Measurements from ENCODE around the gene EPHB3. TPM values are rescaled to one million over a fixed set of nuclear protein-coding genes. Genes with fewer than 3 reads are reported as not detected.

Gene EPHB3
- total RNA-seq, 2 experiments from 2014 or later, result 0.12 to 0.22 TPM

DNA sequence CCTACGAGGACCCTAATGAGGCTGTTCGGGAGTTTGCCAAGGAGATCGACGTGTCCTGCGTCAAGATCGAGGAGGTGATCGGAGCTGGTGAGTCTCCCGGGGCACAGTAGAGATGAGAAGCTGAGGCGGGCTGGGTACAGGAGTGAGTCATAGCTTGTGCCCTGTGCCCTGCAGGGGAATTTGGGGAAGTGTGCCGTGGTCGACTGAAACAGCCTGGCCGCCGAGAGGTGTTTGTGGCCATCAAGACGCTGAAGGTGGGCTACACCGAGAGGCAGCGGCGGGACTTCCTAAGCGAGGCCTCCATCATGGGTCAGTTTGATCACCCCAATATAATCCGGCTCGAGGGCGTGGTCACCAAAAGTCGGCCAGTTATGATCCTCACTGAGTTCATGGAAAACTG lies 17.9 kb downstream of the EPHB3 start:
- ChIA-PET POLR2A (no interaction called here), CTCF (interaction anchor here (0.7 to 1.6 kb wide), 3 partner anchors 18 to 57 kb away, joined by 3 to 8 read pairs (median 3); partner anchors contain the start of gene EPHB3)
- Mint-ChIP-seq H3K4me3 (no peak overlapping the region), H3K9me3 (no peaks in the 10 kb centered on the region), H3K27ac (no peak overlapping the region), H3K36me3 (ENCODE audit: low read depth) (no peaks in the 10 kb centered on the region), H3K4me1 (peaks cover 5% of the 10 kb centered on the region), H3K27me3 (peaks cover 20% of the 10 kb centered on the region)
- no peak for DNase-seq

DNA sequence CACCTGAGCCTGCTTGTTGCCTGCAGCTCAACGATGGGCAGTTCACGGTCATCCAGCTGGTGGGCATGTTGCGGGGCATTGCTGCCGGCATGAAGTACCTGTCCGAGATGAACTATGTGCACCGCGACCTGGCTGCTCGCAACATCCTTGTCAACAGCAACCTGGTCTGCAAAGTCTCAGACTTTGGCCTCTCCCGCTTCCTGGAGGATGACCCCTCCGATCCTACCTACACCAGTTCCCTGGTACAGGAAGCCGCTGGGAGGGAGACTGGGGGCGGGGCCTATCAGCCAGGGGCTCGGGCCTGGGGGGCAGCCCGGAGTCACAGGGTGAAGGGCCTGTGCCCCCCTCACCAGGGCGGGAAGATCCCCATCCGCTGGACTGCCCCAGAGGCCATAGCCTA lies 18.8 kb downstream of the EPHB3 start:
- POLR2A ChIA-PET, result no interaction called here
- no peaks in the 10 kb centered on the region for H3K36me3 Mint-ChIP-seq (ENCODE audit: low read depth)
- CTCF ChIA-PET, result interaction anchor here (0.6 to 0.7 kb wide), 2 partner anchors 56 to 110 kb away, joined by 3 read pairs; no protein-coding TSS in a partner anchor
- H3K27me3 Mint-ChIP-seq, result peaks cover 28% of the 10 kb centered on the region
- no peaks in the 10 kb centered on the region for H3K9me3 Mint-ChIP-seq
- peaks cover 5% of the 10 kb centered on the region for H3K4me1 Mint-ChIP-seq
- DNase-seq, result no peak
- H3K4me3 Mint-ChIP-seq, result no peak overlapping the region
- H3K27ac Mint-ChIP-seq, result no peak overlapping the region

DNA sequence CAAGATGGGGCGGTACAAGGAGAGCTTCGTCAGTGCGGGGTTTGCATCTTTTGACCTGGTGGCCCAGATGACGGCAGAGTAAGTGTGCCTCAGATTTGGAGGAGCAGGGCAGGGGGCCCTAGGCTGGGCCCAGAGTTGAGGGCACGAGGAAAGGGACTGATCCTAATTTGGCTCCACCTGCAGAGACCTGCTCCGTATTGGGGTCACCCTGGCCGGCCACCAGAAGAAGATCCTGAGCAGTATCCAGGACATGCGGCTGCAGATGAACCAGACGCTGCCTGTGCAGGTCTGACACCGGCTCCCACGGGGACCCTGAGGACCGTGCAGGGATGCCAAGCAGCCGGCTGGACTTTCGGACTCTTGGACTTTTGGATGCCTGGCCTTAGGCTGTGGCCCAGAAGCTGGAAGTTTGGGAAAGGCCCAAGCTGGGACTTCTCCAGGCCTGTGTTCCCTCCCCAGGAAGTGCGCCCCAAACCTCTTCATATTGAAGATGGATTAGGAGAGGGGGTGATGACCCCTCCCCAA lies 19.8 kb downstream of the EPHB3 start:
- Mint-ChIP-seq H3K4me1 (peaks cover 5% of the 10 kb centered on the region), H3K9me3 (no peaks in the 10 kb centered on the region), H3K4me3 (no peak overlapping the region), H3K36me3 (ENCODE audit: low read depth) (no peaks in the 10 kb centered on the region), H3K27ac (no peak overlapping the region), H3K27me3 (peaks cover 29% of the 10 kb centered on the region)
- CTCF ChIA-PET, result interaction anchor here (0.6 kb wide), 1 partner anchor 111 kb away, joined by 3 read pairs; no protein-coding TSS in a partner anchor
- DNase-seq, result no peak
- POLR2A ChIA-PET, result no interaction called here

DNA sequence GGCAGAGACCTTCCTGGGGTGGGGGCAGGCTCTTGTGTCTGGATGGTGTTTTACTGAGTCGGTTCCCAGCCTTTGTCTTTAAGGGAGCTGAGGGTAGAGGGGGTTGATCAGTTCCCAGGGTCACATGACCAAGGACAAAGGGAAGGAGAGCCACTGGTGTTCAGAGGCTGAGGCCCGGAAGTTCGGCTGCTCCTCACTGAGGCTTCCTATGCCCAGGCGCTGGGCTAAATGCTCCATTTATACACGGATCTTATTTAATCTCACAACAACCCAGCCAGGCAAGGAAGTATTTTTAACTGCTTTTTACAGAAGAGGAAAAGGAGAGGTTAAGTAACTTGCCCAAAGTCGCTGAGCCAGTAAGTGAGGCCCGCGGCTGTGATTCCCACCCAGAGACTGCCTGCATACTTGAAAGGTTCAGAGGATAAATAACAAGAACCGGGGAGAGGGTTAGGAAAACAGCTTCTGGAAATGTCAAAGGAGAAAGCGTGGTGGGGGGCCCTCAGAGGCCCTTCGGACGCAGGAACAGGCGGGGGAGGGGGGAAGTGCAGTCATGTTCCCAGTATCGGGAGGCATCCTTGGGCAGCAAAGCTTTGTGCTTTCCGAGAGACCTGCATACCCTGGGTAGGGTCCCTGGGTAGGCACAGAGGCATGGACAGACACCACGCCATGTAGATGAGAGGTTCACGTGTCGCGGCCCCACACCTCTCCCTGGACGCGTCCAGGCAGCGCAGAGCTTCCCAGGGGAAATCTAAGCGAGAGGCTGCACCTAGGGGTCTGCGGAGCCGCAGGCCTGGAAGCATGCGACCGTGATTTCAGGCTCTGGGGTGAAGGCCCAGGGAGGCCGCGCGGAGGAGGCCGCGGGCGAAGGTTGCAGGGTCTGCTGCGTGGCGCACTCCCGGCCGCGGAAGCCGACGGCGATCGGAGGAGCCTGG lies 21.3 kb downstream of the EPHB3 start:
- H3K36me3 Mint-ChIP-seq (ENCODE audit: low read depth), result no peaks in the 10 kb centered on the region
- no peak overlapping the region for H3K27ac Mint-ChIP-seq
- POLR2A ChIA-PET, result no interaction called here
- H3K9me3 Mint-ChIP-seq, result no peaks in the 10 kb centered on the region
- H3K4me3 Mint-ChIP-seq, result no peak overlapping the region
- H3K27me3 Mint-ChIP-seq, result peaks cover 30% of the 10 kb centered on the region
- DNase-seq, result no peak
- peaks cover 5% of the 10 kb centered on the region for H3K4me1 Mint-ChIP-seq
- CTCF ChIA-PET, result no interaction called here

DNA sequence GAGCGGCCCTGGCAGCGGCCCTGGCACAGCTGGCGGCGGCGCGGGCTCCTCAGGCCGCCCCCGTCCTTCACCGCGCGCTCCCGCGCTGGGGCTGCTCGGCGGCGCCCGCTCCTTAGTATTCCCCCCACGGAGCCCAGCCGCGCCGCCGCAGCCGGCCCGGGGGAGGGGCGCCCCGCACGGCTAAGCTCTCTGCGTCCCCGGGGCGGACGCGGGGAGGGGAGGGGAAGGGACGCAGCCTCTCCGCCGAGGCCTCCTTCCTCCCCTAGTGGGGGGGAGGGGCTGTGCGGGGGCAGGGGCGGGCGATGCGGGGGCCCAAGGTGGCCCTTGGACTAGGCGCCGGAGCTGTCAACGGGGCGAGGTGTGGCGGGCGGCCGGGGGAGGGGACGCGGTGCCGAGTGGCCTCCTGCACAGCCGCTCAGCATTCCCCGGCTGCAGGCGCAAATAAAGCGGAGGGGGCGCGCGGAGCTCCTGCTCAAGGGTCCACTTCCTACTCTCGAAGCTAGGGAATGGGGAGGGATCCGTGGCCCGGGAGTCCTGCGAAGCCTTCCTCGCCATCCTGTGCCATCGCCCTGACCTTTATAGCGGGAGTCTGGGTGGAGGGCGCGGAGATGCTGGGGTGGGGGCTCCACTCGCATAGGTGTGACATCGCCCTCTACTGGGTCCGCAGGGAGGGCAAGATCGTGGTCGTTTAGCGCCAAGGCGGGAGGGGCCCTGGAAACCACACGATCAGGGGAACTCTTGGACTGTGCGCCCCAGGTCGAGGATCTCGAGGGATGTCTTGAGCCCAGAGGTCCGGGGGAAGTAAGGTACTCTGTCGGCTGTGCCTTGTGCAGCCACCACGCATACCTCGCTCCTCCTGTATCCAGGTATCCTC lies 22.2 kb downstream of the EPHB3 start:
- Mint-ChIP-seq H3K27ac (no peak overlapping the region), H3K27me3 (peaks cover 30% of the 10 kb centered on the region), H3K4me3 (no peak overlapping the region), H3K36me3 (ENCODE audit: low read depth) (no peaks in the 10 kb centered on the region), H3K4me1 (peaks cover 5% of the 10 kb centered on the region), H3K9me3 (no peaks in the 10 kb centered on the region)
- no peak for DNase-seq
- POLR2A ChIA-PET, result no interaction called here
- CTCF ChIA-PET, result no interaction called here

DNA sequence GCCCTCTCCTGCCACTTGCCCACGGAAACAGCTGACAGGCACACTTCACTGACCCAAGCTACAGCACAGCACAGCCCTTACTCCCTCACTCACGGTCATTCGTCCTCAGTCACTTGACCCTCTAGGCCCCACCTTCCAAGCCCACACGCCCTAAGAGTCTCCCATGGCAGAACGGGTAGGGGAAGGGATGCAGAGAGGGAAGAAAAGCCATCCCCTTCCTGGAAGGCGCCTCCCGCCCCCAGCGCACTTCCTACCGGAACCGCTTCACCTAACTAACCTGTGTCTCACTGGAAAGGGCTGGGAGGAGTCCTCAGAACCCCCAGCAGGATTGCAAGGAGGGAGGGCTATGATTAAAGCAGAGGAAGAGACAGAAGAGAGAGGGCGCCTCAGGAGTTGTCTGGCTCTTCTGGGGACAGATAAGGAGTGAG lies 22.9 kb downstream of the EPHB3 start:
- H3K36me3 Mint-ChIP-seq (ENCODE audit: low read depth), result no peaks in the 10 kb centered on the region
- ChIA-PET POLR2A (no interaction called here), CTCF (no interaction called here)
- peaks cover 30% of the 10 kb centered on the region for H3K27me3 Mint-ChIP-seq
- no peak overlapping the region for H3K27ac Mint-ChIP-seq
- H3K9me3 Mint-ChIP-seq, result no peaks in the 10 kb centered on the region
- H3K4me1 Mint-ChIP-seq, result peaks cover 5% of the 10 kb centered on the region
- DNase-seq, result no peak
- no peak overlapping the region for H3K4me3 Mint-ChIP-seq

DNA sequence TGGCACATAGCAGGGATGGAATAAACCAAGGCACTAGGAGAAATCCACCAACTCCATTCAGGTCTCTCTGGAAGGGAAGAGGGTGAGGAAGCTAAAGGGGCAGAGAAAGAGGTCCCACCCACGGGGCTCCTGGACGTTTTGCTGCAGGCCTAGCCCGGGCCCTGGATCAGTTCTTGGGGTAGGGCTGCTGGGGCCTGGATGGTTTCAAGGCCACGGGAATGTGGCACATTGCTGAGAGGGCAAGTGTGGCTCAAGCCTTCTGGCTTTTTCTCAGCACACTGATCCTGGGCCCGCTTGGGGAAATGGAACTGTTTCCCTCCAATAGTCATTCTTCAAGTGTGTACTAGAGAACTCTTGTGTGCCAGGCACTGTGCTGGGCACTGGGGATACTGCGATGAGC lies 24.0 kb downstream of the EPHB3 start:
- Mint-ChIP-seq H3K9me3 (no peaks in the 10 kb centered on the region), H3K27ac (no peak overlapping the region), H3K4me1 (peaks cover 5% of the 10 kb centered on the region), H3K4me3 (no peak overlapping the region), H3K27me3 (peaks cover 30% of the 10 kb centered on the region), H3K36me3 (ENCODE audit: low read depth) (no peaks in the 10 kb centered on the region)
- POLR2A ChIA-PET, result no interaction called here
- no peak for DNase-seq
- CTCF ChIA-PET, result interaction anchor here (0.7 to 0.8 kb wide), 2 partner anchors 8 to 67 kb away, joined by 4 to 7 read pairs; no protein-coding TSS in a partner anchor

DNA sequence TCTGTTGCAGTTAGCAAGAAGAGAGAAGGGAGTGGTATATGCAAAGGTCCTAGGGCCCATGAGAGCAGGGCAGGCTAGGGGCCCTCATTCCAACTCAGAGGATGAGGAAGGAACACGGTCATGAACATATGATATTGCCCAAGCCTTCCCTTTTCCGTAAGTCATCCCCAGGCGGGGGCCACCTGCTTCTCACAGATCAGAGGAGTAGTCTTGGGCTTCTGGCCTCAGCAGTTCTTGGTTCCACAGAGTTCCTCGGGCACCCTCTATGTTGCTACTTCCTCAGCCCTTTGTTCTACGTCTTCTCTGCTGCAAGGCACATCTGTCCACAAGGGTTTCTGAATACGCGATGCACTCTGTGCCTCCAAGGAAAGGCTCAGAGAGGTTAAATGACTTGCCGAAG lies 25.3 kb downstream of the EPHB3 start:
- H3K4me1 Mint-ChIP-seq, result peaks cover 5% of the 10 kb centered on the region
- DNase-seq, result no peak
- no peaks in the 10 kb centered on the region for H3K9me3 Mint-ChIP-seq
- no peaks in the 10 kb centered on the region for H3K36me3 Mint-ChIP-seq (ENCODE audit: low read depth)
- POLR2A ChIA-PET, result no interaction called here
- no peak overlapping the region for H3K27ac Mint-ChIP-seq
- CTCF ChIA-PET, result no interaction called here
- H3K4me3 Mint-ChIP-seq, result no peak overlapping the region
- H3K27me3 Mint-ChIP-seq, result peaks cover 30% of the 10 kb centered on the region

DNA sequence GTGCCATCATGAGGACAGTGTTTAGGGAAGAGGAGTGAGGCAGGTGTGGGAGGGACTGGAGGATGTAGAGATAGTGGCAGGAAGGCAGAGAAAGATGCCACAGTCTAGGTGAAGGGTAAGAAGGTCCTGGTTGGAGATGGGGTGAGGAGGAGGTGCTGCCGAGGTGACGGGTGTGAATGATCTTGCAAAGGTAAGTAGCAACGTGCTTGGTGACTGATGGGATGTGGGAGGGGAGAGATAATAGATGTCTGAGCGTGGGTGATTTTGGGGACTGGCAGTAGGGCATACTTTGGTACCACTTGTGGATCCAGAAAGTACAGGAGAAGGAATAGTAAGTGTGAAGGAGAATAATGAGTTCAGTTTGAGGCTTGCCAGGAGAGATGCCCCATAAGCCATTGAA lies 27.2 kb downstream of the EPHB3 start:
- H3K4me1 Mint-ChIP-seq, result no peaks in the 10 kb centered on the region

DNA sequence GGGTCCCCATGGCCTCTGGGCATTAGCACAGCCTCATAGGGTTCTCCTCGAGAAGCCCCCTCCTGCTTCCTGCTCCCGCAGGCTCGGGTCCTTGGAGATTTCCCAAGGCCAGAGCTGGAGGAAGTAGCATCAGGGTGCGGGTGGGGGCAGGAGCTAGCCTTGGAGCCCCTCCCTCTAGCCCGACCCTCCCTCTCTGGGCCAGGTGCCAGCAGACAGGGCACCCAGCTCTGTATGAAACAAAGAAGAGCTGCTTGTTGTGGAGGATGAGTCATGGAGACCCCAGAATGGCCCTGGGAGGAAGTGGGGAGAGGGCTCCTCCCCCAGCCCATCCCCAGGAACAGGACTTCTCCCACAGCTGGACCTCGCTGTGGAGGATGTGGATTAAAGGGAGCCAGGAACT lies 29.2 kb downstream of the EPHB3 start:
- Mint-ChIP-seq H3K27ac (no peak overlapping the region), H3K4me3 (no peak overlapping the region), H3K36me3 (ENCODE audit: low read depth) (no peaks in the 10 kb centered on the region), H3K27me3 (peaks cover 2% of the 10 kb centered on the region), H3K9me3 (no peaks in the 10 kb centered on the region), H3K4me1 (no peaks in the 10 kb centered on the region)
- POLR2A ChIA-PET, result no interaction called here
- CTCF ChIA-PET, result interaction anchor here (0.6 kb wide), 1 partner anchor 380 kb away, joined by 3 read pairs; no protein-coding TSS in a partner anchor
- no peak for DNase-seq

More for the DNA sequence above, 27.2 kb downstream of the EPHB3 start:
- Mint-ChIP-seq H3K27ac (no peak overlapping the region), H3K27me3 (peaks cover 18% of the 10 kb centered on the region), H3K36me3 (ENCODE audit: low read depth) (no peaks in the 10 kb centered on the region), H3K4me3 (no peak overlapping the region), H3K9me3 (no peaks in the 10 kb centered on the region)
- ChIA-PET POLR2A (no interaction called here), CTCF (interaction anchor here (0.6 kb wide), 1 partner anchor 68 kb away, joined by 3 read pairs; no protein-coding TSS in a partner anchor)
- DNase-seq, result no peak

DNA sequence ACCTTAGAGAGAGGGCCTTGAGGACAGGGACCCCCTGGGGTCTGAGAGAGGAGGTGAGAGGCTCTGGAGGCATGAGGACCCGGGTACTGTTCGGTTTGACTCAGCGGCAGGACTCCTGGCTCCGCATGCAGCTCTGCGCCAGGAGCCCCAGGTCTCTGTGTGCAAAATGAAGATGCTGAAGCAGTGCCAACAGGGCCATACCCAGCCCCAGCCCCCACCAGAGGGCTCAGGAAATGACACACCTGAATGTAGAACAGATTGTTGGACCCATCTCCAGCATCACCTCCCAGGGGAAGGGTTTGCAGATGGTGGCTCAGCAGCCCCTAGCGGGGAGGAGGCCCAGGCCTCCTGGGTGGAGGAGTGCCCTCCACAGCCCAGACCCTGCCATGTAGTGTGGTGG lies 30.2 kb downstream of the EPHB3 start:
- Mint-ChIP-seq H3K9me3 (no peaks in the 10 kb centered on the region), H3K4me1 (no peaks in the 10 kb centered on the region), H3K4me3 (no peak overlapping the region), H3K27me3 (peaks cover 2% of the 10 kb centered on the region), H3K36me3 (ENCODE audit: low read depth) (no peaks in the 10 kb centered on the region), H3K27ac (no peak overlapping the region)
- ChIA-PET CTCF (interaction anchor here (1.2 kb wide), 1 partner anchor 11 kb away, joined by 3 read pairs; no protein-coding TSS in a partner anchor), POLR2A (no interaction called here)
- DNase-seq, result no peak

DNA sequence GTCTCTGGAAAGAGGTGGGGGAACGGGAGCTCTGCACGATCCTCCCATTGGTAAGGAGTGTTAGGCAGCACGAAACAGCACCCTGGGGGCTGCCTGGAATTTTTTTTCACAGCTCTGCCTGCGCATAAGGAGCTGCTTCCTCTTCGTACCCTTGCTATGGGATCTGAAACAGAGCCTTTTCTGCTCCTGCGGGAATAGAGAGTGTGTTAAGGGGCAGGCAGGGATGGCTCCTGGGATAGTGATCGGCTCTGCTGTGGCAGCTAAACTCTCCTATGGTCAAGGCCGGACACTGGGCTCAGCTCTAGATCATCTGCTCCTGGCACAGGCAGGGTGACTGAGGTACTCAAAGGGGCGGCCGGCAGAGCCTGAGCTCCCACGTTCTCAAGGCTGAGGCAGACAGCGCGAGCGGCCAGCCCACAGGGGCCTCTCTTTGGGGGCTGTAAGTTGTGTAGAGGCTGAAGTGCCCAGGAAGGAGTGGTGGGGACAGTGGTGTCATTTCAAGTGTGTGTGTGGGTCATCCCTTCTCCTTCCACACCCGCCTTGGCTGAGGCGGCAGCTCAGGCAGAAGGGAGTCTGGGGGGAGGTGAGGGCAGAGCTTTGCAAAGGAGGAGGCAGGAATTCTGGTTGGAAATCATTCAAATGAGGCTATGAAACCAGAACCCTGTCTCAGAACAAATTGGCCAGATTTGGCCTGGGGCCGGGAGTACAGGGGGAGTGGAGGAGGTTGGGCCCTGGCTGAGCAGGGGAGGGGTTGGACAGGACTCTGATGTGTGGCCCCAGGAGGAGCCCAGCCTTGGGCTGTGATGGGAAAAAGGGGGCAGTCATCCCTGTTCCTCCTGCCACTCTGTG lies 31.0 kb downstream of the EPHB3 start:
- Mint-ChIP-seq H3K36me3 (ENCODE audit: low read depth) (no peaks in the 10 kb centered on the region), H3K9me3 (no peaks in the 10 kb centered on the region), H3K27ac (peak overlapping the region; percentile 46), H3K4me3 (no peak overlapping the region), H3K27me3 (no peaks in the 10 kb centered on the region), H3K4me1 (no peaks in the 10 kb centered on the region)
- ChIA-PET POLR2A (no interaction called here), CTCF (interaction anchor here (0.6 to 1.2 kb wide), 3 partner anchors 11 to 182 kb away, joined by 3 to 4 read pairs (median 3); no protein-coding TSS in a partner anchor)
- DNase-seq, result no peak
